B cell (primary cell): ENCODE results near the gene TBC1D17.

ENCODE experiments used
- CTCF ChIP-seq: fragments of 200-600 bp; IDR thresholded peaks from one replicate; pipeline ENCODE4 v1.8.0; 2022; ENCODE audit warnings: antibody characterized with exemption, mild to moderate bottlenecking
- EZH2 ChIP-seq: IDR thresholded peaks from 2 replicates; pipeline ENCODE4 v1.6.1; 2012; ENCODE audit warnings: borderline replicate concordance, low read depth, mild to moderate bottlenecking, moderate library complexity, low read length; ENCODE audit not compliant: insufficient read depth, poor library complexity, severe bottlenecking

GRCh38 chr19:49895566-49896297, 18.2 kb downstream of the TBC1D17 start:
- TF ChIP-seq EZH2 (no peak), CTCF (no peak)
